ENCODE data around the gene CNKSR1. TPM values are rescaled to one million over a fixed set of nuclear protein-coding genes. Genes with fewer than 3 reads are reported as not detected.

The CNKSR1 gene
- total RNA-seq, 2 experiments from 2014 or later = 0.84 to 1.1 TPM

Other genes starting within 250 kb of the CNKSR1 start
- gene PAFAH2, start 179.4 kb upstream of the CNKSR1 start, total RNA-seq = 1 to 10 TPM; 8.2 to 10.0 TPM
- not detected for gene EXTL1, start 155.7 kb upstream of the CNKSR1 start, total RNA-seq
- gene SLC30A2, start 131.4 kb upstream of the CNKSR1 start, total RNA-seq = not detected
- not detected for gene TRIM63, start 109.9 kb upstream of the CNKSR1 start, total RNA-seq
- gene PDIK1L, start 65.7 kb upstream of the CNKSR1 start, total RNA-seq = 10 to 100 TPM; 15.4 to 15.7 TPM
- gene FAM110D, start 18.4 kb upstream of the CNKSR1 start, total RNA-seq = not detected
- gene C1orf232, start 8.5 kb upstream of the CNKSR1 start, total RNA-seq = not detected
- 10 to 100 TPM; 84.2 to 84.8 TPM for gene ZNF593, start 7.6 kb upstream of the CNKSR1 start, total RNA-seq
- gene ZNF593OS, start 5.7 kb upstream of the CNKSR1 start, total RNA-seq = not detected
- gene CATSPER4, start 13.1 kb downstream of the CNKSR1 start, total RNA-seq = not detected
- 10 to 100 TPM; 32.5 to 33.6 TPM for gene CEP85, start 56.7 kb downstream of the CNKSR1 start, total RNA-seq
- gene SH3BGRL3, start 102.6 kb downstream of the CNKSR1 start, total RNA-seq = 100 to 1,000 TPM; 399 to 416 TPM
- gene UBXN11, start 129.1 kb downstream of the CNKSR1 start, total RNA-seq = 10 to 100 TPM; 27.6 to 27.8 TPM
- 100 to 1,000 TPM; 252 to 254 TPM for gene CD52, start 140.5 kb downstream of the CNKSR1 start, total RNA-seq
- 1 to 10 TPM; 2.8 to 2.9 TPM for gene CRYBG2, start 176.6 kb downstream of the CNKSR1 start, total RNA-seq
- 1 to 10 TPM in 1 of 2 experiments, under 1 TPM in 1; 0.94 to 1.6 TPM for gene ZNF683, start 195.3 kb downstream of the CNKSR1 start, total RNA-seq
- not detected for gene LIN28A, start 233.3 kb downstream of the CNKSR1 start, total RNA-seq

Data from activated CD8-positive, alpha-beta memory T cell treated with anti-CD3 and anti-CD28 coated beads for 36 hours (primary cell).